D341Med (cell line): ENCODE data around the gene TST.

Experiments used
- DNase-seq: peaks from one replicate; pipeline ENCODE4 v3.0.0; 2012; ENCODE audit warnings: low spot score

Gene TST

GRCh38 chr22:37019309-37020191, at the start of gene TST, which contains the start of gene MPST:
Gene TST (minus strand): TSS chr22:37019447. CDS start chr22:37018732, 715 bp downstream.
Gene MPST (plus strand): TSS chr22:37019742. CDS start chr22:37019837, 95 bp downstream.
- peak; percentile 95 for DNase-seq

- DNase-seq, result no peak
Measured at GRCh38 chr22:37068859-37069258, 49.6 kb upstream of the TST start.

- no peak for DNase-seq
Measured at GRCh38 chr22:37067428-37067827, 48.2 kb upstream of the TST start.

GRCh38 chr22:37065961-37066360, 46.7 kb upstream of the TST start:
- no peak for DNase-seq

- DNase-seq, result no peak
Measured at GRCh38 chr22:37065180-37065579, 45.9 kb upstream of the TST start.

- DNase-seq, result no peak
Measured at GRCh38 chr22:37064553-37064952, 45.3 kb upstream of the TST start.

GRCh38 chr22:37063431-37064420, 44.5 kb upstream of the TST start:
- no peak for DNase-seq

GRCh38 chr22:37062702-37063381, 43.6 kb upstream of the TST start:
- no peak for DNase-seq

GRCh38 chr22:37062376-37062675, 43.1 kb upstream of the TST start:
- no peak for DNase-seq

- DNase-seq, result no peak
Measured at GRCh38 chr22:37061611-37062375, 42.5 kb upstream of the TST start.

- no peak for DNase-seq
Measured at GRCh38 chr22:37060801-37061610, 41.8 kb upstream of the TST start.

GRCh38 chr22:37059876-37060449, 40.7 kb upstream of the TST start:
- no peak for DNase-seq

GRCh38 chr22:37058917-37059701, 39.9 kb upstream of the TST start:
- DNase-seq, result no peak

- DNase-seq, result no peak
Measured at GRCh38 chr22:37057796-37058510, 38.7 kb upstream of the TST start.

GRCh38 chr22:37057226-37057625, 38.0 kb upstream of the TST start:
- no peak for DNase-seq

GRCh38 chr22:37056246-37056645, 37.0 kb upstream of the TST start:
- DNase-seq, result no peak

GRCh38 chr22:37054600-37055365, 35.5 kb upstream of the TST start:
- DNase-seq, result no peak

- peak; percentile 61 for DNase-seq
Measured at GRCh38 chr22:37054056-37054395, 34.8 kb upstream of the TST start.
